ENCODE results near the gene DOLPP1.

GRCh38 chr9:129089246-129089645 lies 8.3 kb downstream of the DOLPP1 start:
- no peak for TF ChIP-seq CTCF (IDR thresholded peaks at IDR 0.05)
- TF ChIP-seq NFYB (CRISPR knock-in tag; conservative IDR thresholded peaks at IDR 0.05; ENCODE audit: low read depth) = no peak
- no peak for TF ChIP-seq ZNF512 (CRISPR knock-in tag; IDR thresholded peaks at IDR 0.05; ENCODE audit: borderline replicate concordance)
- no peak for TF ChIP-seq CREM (CRISPR knock-in tag; IDR thresholded peaks at IDR 0.05)
- no peak for TF ChIP-seq SP1 (CRISPR knock-in tag; conservative IDR thresholded peaks at IDR 0.05)
- no peak for TF ChIP-seq MAX (CRISPR knock-in tag; IDR thresholded peaks at IDR 0.05)
- TF ChIP-seq GRHL2 (CRISPR knock-in tag; IDR thresholded peaks at IDR 0.05; ENCODE audit: insufficient replicate concordance, severe bottlenecking) = no peak
- no peak for TF ChIP-seq ZNF219 (CRISPR knock-in tag; IDR thresholded peaks at IDR 0.05; ENCODE audit: borderline replicate concordance)
- TF ChIP-seq, protein P1, sequence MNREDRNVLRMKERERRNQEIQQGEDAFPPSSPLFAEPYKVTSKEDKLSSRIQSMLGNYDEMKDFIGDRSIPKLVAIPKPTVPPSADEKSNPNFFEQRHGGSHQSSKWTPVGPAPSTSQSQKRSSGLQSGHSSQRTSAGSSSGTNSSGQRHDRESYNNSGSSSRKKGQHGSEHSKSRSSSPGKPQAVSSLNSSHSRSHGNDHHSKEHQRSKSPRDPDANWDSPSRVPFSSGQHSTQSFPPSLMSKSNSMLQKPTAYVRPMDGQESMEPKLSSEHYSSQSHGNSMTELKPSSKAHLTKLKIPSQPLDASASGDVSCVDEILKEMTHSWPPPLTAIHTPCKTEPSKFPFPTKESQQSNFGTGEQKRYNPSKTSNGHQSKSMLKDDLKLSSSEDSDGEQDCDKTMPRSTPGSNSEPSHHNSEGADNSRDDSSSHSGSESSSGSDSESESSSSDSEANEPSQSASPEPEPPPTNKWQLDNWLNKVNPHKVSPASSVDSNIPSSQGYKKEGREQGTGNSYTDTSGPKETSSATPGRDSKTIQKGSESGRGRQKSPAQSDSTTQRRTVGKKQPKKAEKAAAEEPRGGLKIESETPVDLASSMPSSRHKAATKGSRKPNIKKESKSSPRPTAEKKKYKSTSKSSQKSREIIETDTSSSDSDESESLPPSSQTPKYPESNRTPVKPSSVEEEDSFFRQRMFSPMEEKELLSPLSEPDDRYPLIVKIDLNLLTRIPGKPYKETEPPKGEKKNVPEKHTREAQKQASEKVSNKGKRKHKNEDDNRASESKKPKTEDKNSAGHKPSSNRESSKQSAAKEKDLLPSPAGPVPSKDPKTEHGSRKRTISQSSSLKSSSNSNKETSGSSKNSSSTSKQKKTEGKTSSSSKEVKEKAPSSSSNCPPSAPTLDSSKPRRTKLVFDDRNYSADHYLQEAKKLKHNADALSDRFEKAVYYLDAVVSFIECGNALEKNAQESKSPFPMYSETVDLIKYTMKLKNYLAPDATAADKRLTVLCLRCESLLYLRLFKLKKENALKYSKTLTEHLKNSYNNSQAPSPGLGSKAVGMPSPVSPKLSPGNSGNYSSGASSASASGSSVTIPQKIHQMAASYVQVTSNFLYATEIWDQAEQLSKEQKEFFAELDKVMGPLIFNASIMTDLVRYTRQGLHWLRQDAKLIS (CRISPR knock-in tag; IDR thresholded peaks at IDR 0.05; ENCODE audit: borderline replicate concordance) = no peak
- TF ChIP-seq, protein P2, sequence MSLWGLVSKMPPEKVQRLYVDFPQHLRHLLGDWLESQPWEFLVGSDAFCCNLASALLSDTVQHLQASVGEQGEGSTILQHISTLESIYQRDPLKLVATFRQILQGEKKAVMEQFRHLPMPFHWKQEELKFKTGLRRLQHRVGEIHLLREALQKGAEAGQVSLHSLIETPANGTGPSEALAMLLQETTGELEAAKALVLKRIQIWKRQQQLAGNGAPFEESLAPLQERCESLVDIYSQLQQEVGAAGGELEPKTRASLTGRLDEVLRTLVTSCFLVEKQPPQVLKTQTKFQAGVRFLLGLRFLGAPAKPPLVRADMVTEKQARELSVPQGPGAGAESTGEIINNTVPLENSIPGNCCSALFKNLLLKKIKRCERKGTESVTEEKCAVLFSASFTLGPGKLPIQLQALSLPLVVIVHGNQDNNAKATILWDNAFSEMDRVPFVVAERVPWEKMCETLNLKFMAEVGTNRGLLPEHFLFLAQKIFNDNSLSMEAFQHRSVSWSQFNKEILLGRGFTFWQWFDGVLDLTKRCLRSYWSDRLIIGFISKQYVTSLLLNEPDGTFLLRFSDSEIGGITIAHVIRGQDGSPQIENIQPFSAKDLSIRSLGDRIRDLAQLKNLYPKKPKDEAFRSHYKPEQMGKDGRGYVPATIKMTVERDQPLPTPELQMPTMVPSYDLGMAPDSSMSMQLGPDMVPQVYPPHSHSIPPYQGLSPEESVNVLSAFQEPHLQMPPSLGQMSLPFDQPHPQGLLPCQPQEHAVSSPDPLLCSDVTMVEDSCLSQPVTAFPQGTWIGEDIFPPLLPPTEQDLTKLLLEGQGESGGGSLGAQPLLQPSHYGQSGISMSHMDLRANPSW (CRISPR knock-in tag; conservative IDR thresholded peaks at IDR 0.05; ENCODE audit: low read depth) = no peak

Measured in WTC11 (cell line).